Aorta (tissue), 5 donors: ENCODE results near the gene LMTK3. TPM values are rescaled to one million over a fixed set of nuclear protein-coding genes. Genes with fewer than 3 reads are reported as not detected.

ENCODE experiments used
- ATAC-seq: fragments of 200-7000 bp; cut with Tn5 transposase; one replicate; pipeline ENCODE4 v1.9.1; 2022; ENCODE audit warnings: moderate library complexity; ENCODE audit not compliant: low FRiP score
- DNase-seq, 2 donors: peaks; one replicate each; pipeline ENCODE4 v3.0.0-alpha.2; 2020
- H3K27ac ChIP-seq, 2 donors: one replicate each; pipeline ENCODE4 v1.5.1; 2013; ENCODE audit warnings: low read length in 2 of 2, mild to moderate bottlenecking in 2 of 2, moderate library complexity in 2 of 2, control low read depth in 1 of 2, inconsistent platforms in 1 of 2, low read depth in 1 of 2
- H3K27me3 ChIP-seq, 2 donors: one replicate each; pipeline ENCODE4 v1.6.1; 2013; ENCODE audit warnings: control low read depth in 1 of 2, low read length in 1 of 2, mild to moderate bottlenecking in 1 of 2, moderate library complexity in 1 of 2; ENCODE audit not compliant: insufficient read depth in 2 of 2, control insufficient read depth in 1 of 2
- H3K36me3 ChIP-seq, 2 donors: one replicate each; pipeline ENCODE4 v1.6.1; 2013; ENCODE audit warnings: control low read depth in 1 of 2, low read length in 1 of 2, mild to moderate bottlenecking in 1 of 2; ENCODE audit not compliant: insufficient read depth in 2 of 2, control insufficient read depth in 1 of 2
- H3K4me1 ChIP-seq, 2 donors: one replicate each; pipeline ENCODE4 v1.6.1; 2013; ENCODE audit warnings: low read length in 2 of 2, control low read depth in 1 of 2, mild to moderate bottlenecking in 1 of 2, moderate library complexity in 1 of 2; ENCODE audit not compliant: insufficient read depth in 2 of 2, control insufficient read depth in 1 of 2
- H3K4me3 ChIP-seq, 2 donors: one replicate each; pipeline ENCODE4 v1.5.1; 2013; ENCODE audit warnings: low read length in 2 of 2, control low read depth in 1 of 2, mild to moderate bottlenecking in 1 of 2
- H3K9me3 ChIP-seq: one replicate; pipeline ENCODE4 v1.6.1; 2013; ENCODE audit warnings: mild to moderate bottlenecking, low read length; ENCODE audit not compliant: control insufficient read depth
- WGBS, 2 donors: extraction: QIAGEN DNeasy Blood & Tissue Kit; methylation state at CpG; one replicate each; pipeline ENCODE4 v1.1.7; 2013; 5-methylcytosine and 5-hydroxymethylcytosine counted together
- intact Hi-C, 2 donors: fragments of 100-400 bp; cut with DNase I; formaldehyde crosslinking; loops; one replicate each; pipeline versions ENCODE4 v1.14.2 to v1.15.0; 2022
- long read RNA-seq, 2 donors: library from polyadenylated mRNA; unstranded; transcript quantifications; one replicate each; pipeline ENCODE4 v2.0.0, GENCODE V29; 2020 to 2021
- polyA plus RNA-seq, 2 donors: library from polyadenylated mRNA; stranded (reverse); fragments of 200-250 nt; gene quantifications; one replicate each; pipeline ENCODE4 v1.2.3, GENCODE V29; 2013
- total RNA-seq, 2 donors: library from RNA; stranded (reverse); fragmentation: NEBNext Ultra II Directional; extraction: Animal tissue kit (Norgen Biotek cat#: 25700); gene quantifications; one replicate each; pipeline ENCODE4 v1.2.1, GENCODE V29; 2021
- donor health status: healthy with polysubstance abuse.
- donor health status: Bipolar disorder and iron deficiency.
- donor health status: DM: no; HTN: no; CAD: no.
- donor health status: DM: no; HTN: no; CAD: no.
- donor health status: DM: yes; HTN: yes; CAD: no.

Gene LMTK3
- 1 to 10 TPM in 1 of 2 donors, under 1 TPM in 1; 0.71 to 4.2 TPM for total RNA-seq
- polyA plus RNA-seq: 1 to 10 TPM in 1 of 2 donors, under 1 TPM in 1; 0.51 to 1.3 TPM
- long read RNA-seq, donor 1: 0 reads
- long read RNA-seq, donor 2: 0 reads

- Histone ChIP-seq H3K27ac (no peak within 1 kb of the TSS), H3K4me1 (no peaks in the 10 kb centered on the region), H3K36me3 (no peaks in the 10 kb centered on the region), H3K4me3 (peak within 1 kb of the TSS in 1 of 2 donors; percentile 3), H3K9me3 (no peaks in the 10 kb centered on the region), H3K27me3 (no peaks in the 10 kb centered on the region)
- DNase-seq (no peak), ATAC-seq (no peak)
- 9 to 15% methylated on average over 23 to 32 of the region's 32 CpGs for WGBS, 2 donors
- intact Hi-C loops: loop anchor here in 1 of 2 donors (5.0 kb wide), 1 partner anchor 70 kb away; no protein-coding TSS in a partner anchor
Measured at GRCh38 chr19:48511800-48512503, at the start of gene LMTK3. LMTK3 (minus strand) TSS chr19:48511835; CDS start chr19:48511576, 259 bp downstream.

GRCh38 chr19:48561412-48561811 is 49.8 kb upstream of the LMTK3 start:
- Histone ChIP-seq H3K27ac (no peak overlapping the region), H3K4me1 (no peaks in the 10 kb centered on the region), H3K9me3 (no peaks in the 10 kb centered on the region), H3K36me3 (no peaks in the 10 kb centered on the region), H3K4me3 (no peak overlapping the region), H3K27me3 (no peaks in the 10 kb centered on the region)
- intact Hi-C loops: no loop called here
- no peak for ATAC-seq
- whole genome bisulfite sequencing, 2 donors: 93 to 95% methylated on average over 11 of the region's 11 CpGs
- no peak for DNase-seq

GRCh38 chr19:48560095-48560530 is 48.5 kb upstream of the LMTK3 start:
- no peak for ATAC-seq
- Histone ChIP-seq H3K27me3 (no peaks in the 10 kb centered on the region), H3K27ac (no peak overlapping the region), H3K4me3 (no peak overlapping the region), H3K36me3 (no peaks in the 10 kb centered on the region), H3K4me1 (no peaks in the 10 kb centered on the region), H3K9me3 (no peaks in the 10 kb centered on the region)
- intact Hi-C loops: no loop called here
- no peak for DNase-seq
- 82 to 89% methylated on average over 6 of the region's 6 CpGs for whole genome bisulfite sequencing, 2 donors

DNA sequence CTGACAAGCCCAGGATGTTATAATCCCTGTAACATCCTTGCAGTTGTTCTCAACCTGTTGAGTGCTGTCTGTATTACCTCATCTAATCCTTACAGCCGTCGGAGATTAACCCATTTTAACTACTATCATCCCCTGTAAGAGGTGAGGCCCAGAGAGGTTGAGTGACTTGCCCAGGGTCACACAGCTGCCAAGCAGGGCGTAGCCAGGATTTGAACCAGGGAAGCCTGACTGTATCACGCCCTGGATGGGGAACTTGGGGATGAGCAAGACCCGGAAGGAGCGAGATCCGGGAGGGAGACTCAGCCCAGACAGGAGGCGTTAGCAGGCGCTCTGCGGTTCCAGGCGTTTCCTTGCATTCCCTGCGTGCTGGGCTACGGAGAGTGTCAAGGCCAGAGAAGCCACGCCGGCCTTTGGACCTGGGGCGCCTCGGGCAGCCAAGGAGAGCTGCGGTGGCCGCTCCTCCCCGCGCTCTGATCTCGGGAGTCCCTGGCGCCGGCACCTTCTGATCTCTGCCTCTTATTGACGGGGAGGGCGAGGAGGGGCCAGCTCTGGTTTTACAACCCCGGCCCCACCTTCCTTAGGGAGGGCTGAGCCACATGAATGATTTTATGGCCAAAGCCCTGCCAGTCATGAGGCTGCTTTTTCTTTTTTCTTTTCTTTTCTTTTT is 46.5 kb upstream of the LMTK3 start:
- Histone ChIP-seq H3K36me3 (no peaks in the 10 kb centered on the region), H3K9me3 (no peaks in the 10 kb centered on the region), H3K4me1 (no peaks in the 10 kb centered on the region), H3K27me3 (no peaks in the 10 kb centered on the region), H3K27ac (no peak overlapping the region), H3K4me3 (no peak overlapping the region)
- DNase-seq (peak in 1 of 2 donors; percentile 65), ATAC-seq (peak; percentile 24)
- intact Hi-C loops: no loop called here
- 18 to 19% methylated on average over 27 of the region's 27 CpGs for WGBS, 2 donors

DNA sequence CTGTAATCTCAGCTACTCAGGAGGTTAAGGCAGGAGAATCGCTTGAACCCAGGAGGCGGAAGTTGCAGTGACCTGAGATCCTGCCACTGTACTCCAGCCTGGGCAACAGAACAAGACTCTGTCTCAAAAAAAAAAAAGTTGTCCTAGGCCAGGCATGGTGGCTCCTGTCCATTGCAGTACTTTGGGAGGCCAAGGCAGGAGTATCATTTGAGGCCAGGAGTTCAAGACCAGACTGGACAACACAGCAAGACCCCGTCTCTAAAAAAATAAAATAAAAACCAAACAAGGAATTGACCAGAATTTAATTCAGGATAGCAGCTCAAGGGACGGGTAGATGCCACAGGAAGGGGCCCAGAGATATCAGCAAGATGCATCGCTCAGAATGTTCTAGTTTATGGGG is 45.2 kb upstream of the LMTK3 start:
- no peaks in the 10 kb centered on the region for H3K36me3 ChIP-seq
- no peaks in the 10 kb centered on the region for H3K9me3 ChIP-seq
- no peaks in the 10 kb centered on the region for H3K4me1 ChIP-seq
- H3K27ac ChIP-seq: no peak overlapping the region
- DNase-seq (no peak), ATAC-seq (no peak)
- H3K27me3 ChIP-seq: no peaks in the 10 kb centered on the region
- intact Hi-C loops: no loop called here
- H3K4me3 ChIP-seq: no peak overlapping the region
- WGBS, 2 donors: 94% methylated on average over 5 of the region's 5 CpGs

DNA sequence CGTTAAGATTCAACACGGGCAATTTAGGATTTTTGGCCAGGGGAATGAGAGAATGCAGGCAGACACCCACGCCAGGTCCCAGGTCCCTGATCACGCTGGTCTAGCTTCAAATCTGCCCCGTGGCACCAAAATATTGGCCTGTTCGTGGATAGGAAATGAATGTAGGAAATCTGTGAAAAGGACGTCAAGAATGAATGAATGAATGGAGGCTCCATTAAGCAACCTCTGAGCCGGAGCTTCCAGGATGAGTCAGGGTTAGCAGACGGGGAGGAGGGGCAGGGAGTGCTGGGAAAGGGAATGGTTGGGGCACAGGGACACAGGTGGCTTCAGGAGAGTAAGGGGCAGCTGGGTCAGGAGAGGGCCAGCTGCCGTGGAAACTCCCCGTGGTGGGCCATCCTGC is 44.5 kb upstream of the LMTK3 start:
- Histone ChIP-seq H3K4me3 (no peak overlapping the region), H3K36me3 (no peaks in the 10 kb centered on the region), H3K27ac (no peak overlapping the region), H3K4me1 (no peaks in the 10 kb centered on the region), H3K27me3 (no peaks in the 10 kb centered on the region), H3K9me3 (no peaks in the 10 kb centered on the region)
- ATAC-seq: no peak
- intact Hi-C loops: no loop called here
- DNase-seq: no peak
- WGBS, 2 donors: 57 to 63% methylated on average over 11 of the region's 11 CpGs

- no peaks in the 10 kb centered on the region for H3K4me1 ChIP-seq
- peaks cover 0 to 2% of the 10 kb centered on the region in 2 donors for H3K27me3 ChIP-seq
- H3K36me3 ChIP-seq: no peaks in the 10 kb centered on the region
- DNase-seq: no peak
- ATAC-seq: peak; percentile 36
- intact Hi-C loops: no loop called here
- WGBS, 2 donors: 62 to 67% methylated on average over 16 of the region's 16 CpGs
- H3K9me3 ChIP-seq: no peaks in the 10 kb centered on the region
- no peak overlapping the region for H3K27ac ChIP-seq
- no peak overlapping the region for H3K4me3 ChIP-seq
Measured at GRCh38 chr19:48554385-48555091, 42.9 kb upstream of the LMTK3 start.

DNA sequence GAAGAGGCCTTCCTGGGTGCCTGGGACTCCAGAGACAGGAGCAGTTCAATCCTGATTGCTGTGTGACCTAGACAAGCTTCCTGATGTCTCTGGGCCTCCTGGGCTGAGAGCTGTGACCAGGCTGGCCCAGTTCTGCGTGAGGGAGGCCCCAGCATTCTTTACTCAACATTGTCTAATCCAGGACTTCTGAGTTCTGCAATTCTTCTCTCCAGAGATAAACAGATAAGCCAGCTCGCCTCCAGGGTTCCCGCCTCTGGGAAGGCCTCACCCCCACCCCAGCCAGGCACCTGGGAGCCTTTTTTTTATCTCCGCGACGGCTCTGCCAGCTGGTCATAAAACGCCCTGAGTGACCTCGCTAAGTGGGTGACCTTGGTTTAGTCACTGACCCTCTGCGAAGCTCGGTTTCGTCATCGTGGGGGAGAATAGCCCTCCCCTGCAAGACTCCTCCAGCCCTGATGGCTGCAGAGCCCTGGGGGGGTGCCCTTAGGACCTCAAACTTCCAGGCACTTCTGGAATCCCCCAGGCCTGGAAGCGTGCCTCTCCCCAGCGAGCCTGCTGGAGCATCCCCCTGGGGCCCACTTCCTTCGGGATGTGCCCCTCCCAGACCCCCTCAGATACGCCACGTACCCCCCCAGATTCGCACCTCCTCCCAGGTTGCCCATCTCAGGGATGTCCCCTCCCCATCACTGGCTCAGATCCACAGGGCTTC is 42.2 kb upstream of the LMTK3 start:
- no peaks in the 10 kb centered on the region for H3K4me1 ChIP-seq
- H3K9me3 ChIP-seq: no peaks in the 10 kb centered on the region
- no peak overlapping the region for H3K27ac ChIP-seq
- no peaks in the 10 kb centered on the region for H3K36me3 ChIP-seq
- H3K27me3 ChIP-seq: peaks cover 0 to 2% of the 10 kb centered on the region in 2 donors
- intact Hi-C loops: no loop called here
- ATAC-seq (no peak), DNase-seq (no peak)
- 44 to 47% methylated on average over 18 of the region's 18 CpGs for WGBS, 2 donors
- no peak overlapping the region for H3K4me3 ChIP-seq
